ENCODE data around the gene ISG15. TPM values are rescaled to one million over a fixed set of nuclear protein-coding genes. Genes with fewer than 3 reads are reported as not detected.
"Not testable (repeated sequence)": the region's sequence is repeated elsewhere in the genome, so short reads cannot be mapped to it uniquely, and the experiment has no call there.

ISG15 gene
- total RNA-seq, 2 donors from 2014 or later, result 91.6 to 97.5 TPM

GRCh38 chr1:1054099-1054700 is 40.9 kb downstream of the ISG15 start:
- no peaks in the 10 kb centered on the region for H3K9me3 Mint-ChIP-seq
- DNase-seq (ENCODE audit: low spot score in 2 of 2) (no peak), ATAC-seq (no peak)

GRCh38 chr1:1054971-1055370 is 41.7 kb downstream of the ISG15 start:
- Mint-ChIP-seq H3K27ac (no peak overlapping the region), H3K36me3 (peaks cover 0 to 1% of the 10 kb centered on the region in 2 donors), H3K9me3 (no peaks in the 10 kb centered on the region)
- ATAC-seq (no peak), DNase-seq (ENCODE audit: low spot score in 2 of 2) (no peak)

More at GRCh38 chr1:1054099-1054700, 40.9 kb downstream of the ISG15 start:
- no peaks in the 10 kb centered on the region for H3K36me3 Mint-ChIP-seq
- H3K27ac Mint-ChIP-seq, result no peak overlapping the region

GRCh38 chr1:1055841-1056736 is 42.8 kb downstream of the ISG15 start:
- H3K36me3 Mint-ChIP-seq, result peaks cover 8 to 10% of the 10 kb centered on the region in 2 donors
- no peak overlapping the region for H3K27ac Mint-ChIP-seq
- H3K9me3 Mint-ChIP-seq, result no peaks in the 10 kb centered on the region
- DNase-seq (ENCODE audit: low spot score in 2 of 2) (no peak), ATAC-seq (no peak)

- H3K9me3 Mint-ChIP-seq; H3K27ac Mint-ChIP-seq; ATAC-seq; DNase-seq (ENCODE audit: low spot score in 2 of 2): not testable (repeated sequence)
- peaks cover 8 to 16% of the 10 kb centered on the region in 2 donors for H3K36me3 Mint-ChIP-seq
These were observed 44.4 kb downstream of the ISG15 start for GRCh38 chr1:1057769-1058087.

GRCh38 chr1:1058088-1058905 is 45.0 kb downstream of the ISG15 start:
- ATAC-seq, result no peak
- H3K36me3 Mint-ChIP-seq, result peaks cover 8 to 16% of the 10 kb centered on the region in 2 donors
- no peaks in the 10 kb centered on the region for H3K9me3 Mint-ChIP-seq
- H3K27ac Mint-ChIP-seq, result no peak overlapping the region
- DNase-seq (ENCODE audit: low spot score in 2 of 2), result peak in 1 of 2 donors; percentile 17

GRCh38 chr1:1058921-1059493 is 45.7 kb downstream of the ISG15 start:
- Mint-ChIP-seq H3K9me3 (no peaks in the 10 kb centered on the region), H3K27ac (no peak overlapping the region), H3K36me3 (peaks cover 8 to 16% of the 10 kb centered on the region in 2 donors)
- DNase-seq (ENCODE audit: low spot score in 2 of 2) (peak in 1 of 2 donors; percentile 65), ATAC-seq (peak; percentile 8 to 53)

- no peaks in the 10 kb centered on the region for H3K9me3 Mint-ChIP-seq
- DNase-seq (ENCODE audit: low spot score in 2 of 2), result peak; percentile 79 to 83
- ATAC-seq, result peak; percentile 33 to 73
- peak overlapping the region in 1 of 2 donors; percentile 59 for H3K27ac Mint-ChIP-seq
- peaks cover 8 to 16% of the 10 kb centered on the region in 2 donors for H3K36me3 Mint-ChIP-seq
These were observed 46.4 kb downstream of the ISG15 start for GRCh38 chr1:1059494-1060280.

GRCh38 chr1:1060281-1061000 is 47.1 kb downstream of the ISG15 start:
- Mint-ChIP-seq H3K36me3 (peaks cover 8 to 16% of the 10 kb centered on the region in 2 donors), H3K9me3 (no peaks in the 10 kb centered on the region), H3K27ac (peak overlapping the region in 1 of 2 donors; percentile 59)
- ATAC-seq (no peak), DNase-seq (ENCODE audit: low spot score in 2 of 2) (no peak)

- peaks cover 8 to 16% of the 10 kb centered on the region in 2 donors for H3K36me3 Mint-ChIP-seq
- H3K27ac Mint-ChIP-seq, result peak overlapping the region; percentile 44 to 85
- DNase-seq (ENCODE audit: low spot score in 2 of 2) (no peak), ATAC-seq (no peak)
- no peaks in the 10 kb centered on the region for H3K9me3 Mint-ChIP-seq
These were observed 48.5 kb downstream of the ISG15 start for GRCh38 chr1:1061682-1062345.

GRCh38 chr1:1062348-1063163 is 49.3 kb downstream of the ISG15 start:
- ATAC-seq, result no peak

GRCh38 chr1:1063261-1063944 is 50.1 kb downstream of the ISG15 start:
- no peak for DNase-seq (ENCODE audit: low spot score in 2 of 2)
- peaks cover 8 to 16% of the 10 kb centered on the region in 2 donors for H3K36me3 Mint-ChIP-seq
- no peaks in the 10 kb centered on the region for H3K9me3 Mint-ChIP-seq
- ATAC-seq, result peak in 1 of 2 donors; percentile 0
- H3K27ac Mint-ChIP-seq, result peak overlapping the region; percentile 50 to 85

More at GRCh38 chr1:1062348-1063163, 49.3 kb downstream of the ISG15 start:
- no peak for DNase-seq (ENCODE audit: low spot score in 2 of 2)
- Mint-ChIP-seq H3K27ac (peak overlapping the region; percentile 14 to 85), H3K9me3 (no peaks in the 10 kb centered on the region), H3K36me3 (peaks cover 8 to 16% of the 10 kb centered on the region in 2 donors)

Data from activated naive CD4-positive, alpha-beta T cell treated with anti-CD3 and anti-CD28 coated beads, Interleukin-2, amount 50 U/mL, for 72 hours (primary cell).